HCT116 (cell line): ENCODE data around the gene MMP28. TPM values are rescaled to one million over a fixed set of nuclear protein-coding genes. Genes with fewer than 3 reads are reported as not detected.

Experiments used
- total RNA-seq: library from RNA; stranded (reverse); gene quantifications from one replicate; pipeline ENCODE4 v1.2.1, GENCODE V29; 2021; ENCODE audit not compliant: unreplicated experiment

The MMP28 gene
- total RNA-seq, 1 experiment from 2014 or later, result 2.6 TPM

Other genes starting within 250 kb of the MMP28 start
- gene SLFN14, start 234.8 kb downstream of the MMP28 start, total RNA-seq, result not detected
- gene PEX12, start 217.1 kb downstream of the MMP28 start, total RNA-seq, result 5.0 TPM
- 198 TPM for gene AP2B1, start 208.3 kb downstream of the MMP28 start, total RNA-seq
- 0.15 TPM for gene RASL10B, start 64.0 kb downstream of the MMP28 start, total RNA-seq
- not detected for gene GAS2L2, start 42.4 kb downstream of the MMP28 start, total RNA-seq
- gene C17orf50, start 34.8 kb downstream of the MMP28 start, total RNA-seq, result not detected
- 346 TPM for gene TAF15, start 13.8 kb upstream of the MMP28 start, total RNA-seq
- gene HEATR9, start 73.2 kb upstream of the MMP28 start, total RNA-seq, result not detected
- 0.34 TPM for gene CCL5, start 84.7 kb upstream of the MMP28 start, total RNA-seq
- 11.7 TPM for gene RDM1, start 135.1 kb upstream of the MMP28 start, total RNA-seq
- gene LYZL6, start 148.1 kb upstream of the MMP28 start, total RNA-seq, result not detected
- gene CCL16, start 185.9 kb upstream of the MMP28 start, total RNA-seq, result not detected
- not detected for gene CCL14, start 191.1 kb upstream of the MMP28 start, total RNA-seq
- gene CCL15, start 205.9 kb upstream of the MMP28 start, total RNA-seq, result not detected
- not detected for gene CCL23, start 222.3 kb upstream of the MMP28 start, total RNA-seq